Activated B cell treated with CpG ODN at 0.5 μM for 24 hours (primary cell): ENCODE data around the gene PRSS16. TPM values are rescaled to one million over a fixed set of nuclear protein-coding genes. Genes with fewer than 3 reads are reported as not detected.

Experiments
- ATAC-seq: fragments of 200-7000 bp; cut with Tn5 transposase; one replicate; pipeline ENCODE4 v1.10.0; 2021; ENCODE audit warnings: low read depth, mild to moderate bottlenecking, moderate library complexity
- CTCF ChIA-PET: fragments of 350-600 bp; sonication (Branson Sonifier 250); formaldehyde crosslinking; loops from one replicate; lab custom pipeline; 2021; ENCODE audit warnings: antibody characterized with exemption; lab: Charles Lee
- POLR2A ChIA-PET: fragments of 350-600 bp; sonication (Branson Sonifier 250); formaldehyde crosslinking; loops from one replicate; lab custom pipeline; 2021; ENCODE audit warnings: antibody characterized with exemption; lab: Charles Lee
- DNase-seq: peaks from one replicate; pipeline ENCODE4 v3.0.0; 2022
- H3K27ac Mint-ChIP-seq: one replicate; pipeline ENCODE4 v1.8.0; 2020; ENCODE audit warnings: mixed read lengths
- H3K27me3 Mint-ChIP-seq: one replicate; pipeline ENCODE4 v1.8.0; 2021; ENCODE audit warnings: mixed read lengths
- H3K36me3 Mint-ChIP-seq: one replicate; pipeline ENCODE4 v1.8.0; 2021; ENCODE audit warnings: low read depth, mixed read lengths
- H3K4me1 Mint-ChIP-seq: one replicate; pipeline ENCODE4 v1.8.0; 2021; ENCODE audit warnings: mixed read lengths
- H3K4me3 Mint-ChIP-seq: one replicate; pipeline ENCODE4 v1.8.0; 2020; ENCODE audit warnings: mild to moderate bottlenecking, mixed read lengths
- H3K9me3 Mint-ChIP-seq: one replicate; pipeline ENCODE4 v1.8.0; 2020; ENCODE audit warnings: mixed read lengths
- CTCF ChIP-seq: fragments of 200-600 bp; IDR thresholded peaks from one replicate; pipeline ENCODE4 v1.8.0; 2022; ENCODE audit warnings: antibody characterized with exemption, mild to moderate bottlenecking
- intact Hi-C: fragments of 100-400 bp; cut with micrococcal nuclease; formaldehyde crosslinking; loops from one replicate; pipeline ENCODE4 v1.15.1; 2024
- total RNA-seq: library from RNA; stranded (reverse); gene quantifications from 2 replicates; pipeline ENCODE4 v1.2.3, GENCODE V29; 2022

PRSS16 gene
- total RNA-seq, 1 donor from 2014 or later: 0.91 TPM

DNA sequence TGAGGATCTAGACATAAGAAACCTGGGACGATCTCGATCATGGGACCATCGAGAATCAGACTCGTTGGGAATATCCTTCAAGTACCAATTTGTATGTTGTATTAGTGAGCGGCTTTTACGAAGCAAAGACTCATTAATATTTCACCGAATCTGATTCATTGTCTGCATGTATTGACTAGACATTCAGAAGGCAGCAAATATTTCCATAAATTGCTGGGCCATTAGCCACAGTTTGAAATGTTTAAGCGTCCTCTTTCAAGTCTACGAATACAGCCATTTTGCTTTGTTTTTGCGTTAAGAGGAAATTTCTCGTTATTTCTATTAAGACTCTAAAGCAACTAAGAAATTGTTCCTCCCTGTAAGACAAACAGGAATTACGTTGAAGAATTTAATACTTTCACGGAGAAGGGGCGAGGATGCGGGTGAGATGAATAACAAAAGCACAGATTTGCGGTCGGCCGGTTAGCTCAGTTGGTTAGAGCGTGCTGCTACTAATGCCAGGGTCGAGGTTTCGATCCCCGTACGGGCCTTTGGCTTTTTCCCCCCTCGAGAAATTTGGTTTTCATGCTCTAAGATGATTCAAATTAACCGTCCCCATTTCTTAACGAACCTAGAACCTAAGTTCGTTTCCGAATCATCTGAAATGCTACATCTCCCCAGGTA, 46.1 kb downstream of the PRSS16 start:
- H3K27ac Mint-ChIP-seq: no peak overlapping the region
- H3K4me1 Mint-ChIP-seq: no peaks in the 10 kb centered on the region
- peaks cover 78% of the 10 kb centered on the region for H3K27me3 Mint-ChIP-seq
- ATAC-seq: no peak
- ChIA-PET POLR2A (no interaction called here), CTCF (no interaction called here)
- DNase-seq: no peak
- peaks cover 31% of the 10 kb centered on the region for H3K9me3 Mint-ChIP-seq
- intact Hi-C loops: loop anchor here (10.0 kb wide), 2 partner anchors 251 to 969 kb away; no protein-coding TSS in a partner anchor
- no peak overlapping the region for H3K4me3 Mint-ChIP-seq
- no peak for TF ChIP-seq CTCF
- H3K36me3 Mint-ChIP-seq: peaks cover 8% of the 10 kb centered on the region

GRCh38 chr6:27294409-27294808, 46.9 kb downstream of the PRSS16 start:
- ATAC-seq (no peak), DNase-seq (no peak)
- H3K27ac Mint-ChIP-seq: no peak overlapping the region
- H3K36me3 Mint-ChIP-seq: peaks cover 8% of the 10 kb centered on the region
- H3K4me1 Mint-ChIP-seq: no peaks in the 10 kb centered on the region
- CTCF ChIA-PET: no interaction called here
- POLR2A ChIA-PET: interaction anchor here (0.6 kb wide), 1 partner anchor 704 kb away, joined by 7 read pairs; no protein-coding TSS in a partner anchor
- peaks cover 26% of the 10 kb centered on the region for H3K9me3 Mint-ChIP-seq
- no peak overlapping the region for H3K4me3 Mint-ChIP-seq
- H3K27me3 Mint-ChIP-seq: peaks cover 76% of the 10 kb centered on the region
- no peak for TF ChIP-seq CTCF
- intact Hi-C loops: loop anchor here (10.0 kb wide), 2 partner anchors 250 to 970 kb away; no protein-coding TSS in a partner anchor

- Mint-ChIP-seq H3K9me3 (peaks cover 21% of the 10 kb centered on the region), H3K27ac (no peak overlapping the region), H3K36me3 (peaks cover 4% of the 10 kb centered on the region), H3K4me1 (no peaks in the 10 kb centered on the region), H3K27me3 (peaks cover 75% of the 10 kb centered on the region), H3K4me3 (no peak overlapping the region)
- ATAC-seq: no peak
- DNase-seq: no peak
- ChIA-PET POLR2A (no interaction called here), CTCF (no interaction called here)
- no peak for TF ChIP-seq CTCF
- intact Hi-C loops: loop anchor here (5.0 to 10.0 kb wide), 3 partner anchors 58 to 971 kb away; no protein-coding TSS in a partner anchor
Measured at GRCh38 chr6:27295301-27296079, 48.0 kb downstream of the PRSS16 start.

- peaks cover 21% of the 10 kb centered on the region for H3K9me3 Mint-ChIP-seq
- TF ChIP-seq CTCF: no peak
- H3K4me1 Mint-ChIP-seq: no peaks in the 10 kb centered on the region
- H3K27ac Mint-ChIP-seq: no peak overlapping the region
- H3K27me3 Mint-ChIP-seq: peaks cover 73% of the 10 kb centered on the region
- ATAC-seq: no peak
- peaks cover 2% of the 10 kb centered on the region for H3K36me3 Mint-ChIP-seq
- intact Hi-C loops: loop anchor here (5.0 to 10.0 kb wide), 3 partner anchors 59 to 971 kb away; no protein-coding TSS in a partner anchor
- no peak for DNase-seq
- ChIA-PET CTCF (no interaction called here), POLR2A (interaction anchor here (0.5 kb wide), 1 partner anchor 1099 kb away, joined by 3 read pairs; no protein-coding TSS in a partner anchor)
- no peak overlapping the region for H3K4me3 Mint-ChIP-seq
Measured at GRCh38 chr6:27296106-27296783, 48.7 kb downstream of the PRSS16 start.
